C4-2B (cell line): ENCODE data around the gene TRIM25.

Experiments used
- H3K27ac ChIP-seq: fragments of 450-650 bp; 2 replicates; pipeline ENCODE4 v1.5.1; 2017
- ZFX ChIP-seq: fragments of 450-650 bp; IDR thresholded peaks from 2 replicates; pipeline ENCODE4 v1.6.1; 2017
- TF ChIP-seq, protein P1 (sequence below): fragments of 450-650 bp; conservative IDR thresholded peaks from 2 replicates; pipeline ENCODE4 v1.5.1; 2017; ENCODE audit warnings: mild to moderate bottlenecking

Gene TRIM25

DNA sequence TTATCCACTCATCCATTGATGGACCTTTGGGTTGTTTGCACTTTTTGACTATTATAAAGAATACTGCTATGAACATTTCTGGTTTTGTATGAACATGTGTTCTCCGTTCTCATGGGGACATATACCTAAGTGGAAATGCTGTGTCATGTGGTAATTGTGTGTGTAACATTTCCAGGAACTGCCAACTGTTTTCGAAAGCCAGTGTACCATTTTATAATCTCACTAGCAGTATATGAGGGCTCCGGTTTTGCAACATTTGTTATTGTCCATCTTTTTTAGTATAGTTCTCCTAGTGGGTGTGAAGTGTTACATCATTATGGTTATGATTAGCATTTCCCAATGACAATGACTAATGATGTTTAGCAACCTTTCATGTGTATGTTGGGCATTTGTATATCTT, 5.1 kb upstream of the TRIM25 start:
- TF ChIP-seq ZFX = no peak
- TF ChIP-seq, protein P1, sequence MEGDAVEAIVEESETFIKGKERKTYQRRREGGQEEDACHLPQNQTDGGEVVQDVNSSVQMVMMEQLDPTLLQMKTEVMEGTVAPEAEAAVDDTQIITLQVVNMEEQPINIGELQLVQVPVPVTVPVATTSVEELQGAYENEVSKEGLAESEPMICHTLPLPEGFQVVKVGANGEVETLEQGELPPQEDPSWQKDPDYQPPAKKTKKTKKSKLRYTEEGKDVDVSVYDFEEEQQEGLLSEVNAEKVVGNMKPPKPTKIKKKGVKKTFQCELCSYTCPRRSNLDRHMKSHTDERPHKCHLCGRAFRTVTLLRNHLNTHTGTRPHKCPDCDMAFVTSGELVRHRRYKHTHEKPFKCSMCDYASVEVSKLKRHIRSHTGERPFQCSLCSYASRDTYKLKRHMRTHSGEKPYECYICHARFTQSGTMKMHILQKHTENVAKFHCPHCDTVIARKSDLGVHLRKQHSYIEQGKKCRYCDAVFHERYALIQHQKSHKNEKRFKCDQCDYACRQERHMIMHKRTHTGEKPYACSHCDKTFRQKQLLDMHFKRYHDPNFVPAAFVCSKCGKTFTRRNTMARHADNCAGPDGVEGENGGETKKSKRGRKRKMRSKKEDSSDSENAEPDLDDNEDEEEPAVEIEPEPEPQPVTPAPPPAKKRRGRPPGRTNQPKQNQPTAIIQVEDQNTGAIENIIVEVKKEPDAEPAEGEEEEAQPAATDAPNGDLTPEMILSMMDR = no peak
- H3K27ac ChIP-seq = no peak overlapping the region

DNA sequence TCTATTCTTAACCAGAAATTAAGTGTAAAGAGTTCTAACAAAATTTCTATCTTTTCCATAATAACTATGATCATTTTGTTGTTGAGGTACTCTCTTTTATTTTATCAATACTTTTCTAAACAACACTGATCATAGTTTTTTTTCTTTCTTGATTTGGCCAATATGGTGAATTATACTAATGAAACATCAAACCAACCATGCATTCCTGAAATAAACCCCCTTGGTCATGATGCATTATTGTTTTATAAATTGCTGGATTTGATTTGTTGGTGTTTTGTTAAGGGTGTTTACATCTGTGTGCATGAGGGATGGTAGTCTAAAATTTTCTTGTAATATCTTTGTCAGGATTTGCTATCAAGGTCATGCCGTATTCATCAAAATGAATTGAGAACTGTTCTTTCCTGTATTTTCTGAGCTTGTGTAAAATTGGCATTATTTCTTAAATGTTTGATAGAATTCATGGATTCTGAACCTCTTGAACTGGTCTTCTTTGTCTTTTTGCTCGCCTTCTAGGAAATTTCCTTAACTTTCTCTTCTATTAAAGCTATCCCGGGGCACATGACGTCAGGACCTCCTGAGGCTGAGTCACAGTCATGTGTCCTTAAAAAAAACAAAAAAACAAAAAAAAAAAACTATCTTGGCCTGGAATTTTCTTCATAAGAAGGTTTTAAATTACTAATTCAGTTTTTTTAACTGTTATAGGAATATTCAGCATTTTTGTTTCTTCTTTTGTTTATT, 3.9 kb upstream of the TRIM25 start:
- no peak for TF ChIP-seq ZFX
- TF ChIP-seq, protein P1 = no peak
- no peak overlapping the region for H3K27ac ChIP-seq

DNA sequence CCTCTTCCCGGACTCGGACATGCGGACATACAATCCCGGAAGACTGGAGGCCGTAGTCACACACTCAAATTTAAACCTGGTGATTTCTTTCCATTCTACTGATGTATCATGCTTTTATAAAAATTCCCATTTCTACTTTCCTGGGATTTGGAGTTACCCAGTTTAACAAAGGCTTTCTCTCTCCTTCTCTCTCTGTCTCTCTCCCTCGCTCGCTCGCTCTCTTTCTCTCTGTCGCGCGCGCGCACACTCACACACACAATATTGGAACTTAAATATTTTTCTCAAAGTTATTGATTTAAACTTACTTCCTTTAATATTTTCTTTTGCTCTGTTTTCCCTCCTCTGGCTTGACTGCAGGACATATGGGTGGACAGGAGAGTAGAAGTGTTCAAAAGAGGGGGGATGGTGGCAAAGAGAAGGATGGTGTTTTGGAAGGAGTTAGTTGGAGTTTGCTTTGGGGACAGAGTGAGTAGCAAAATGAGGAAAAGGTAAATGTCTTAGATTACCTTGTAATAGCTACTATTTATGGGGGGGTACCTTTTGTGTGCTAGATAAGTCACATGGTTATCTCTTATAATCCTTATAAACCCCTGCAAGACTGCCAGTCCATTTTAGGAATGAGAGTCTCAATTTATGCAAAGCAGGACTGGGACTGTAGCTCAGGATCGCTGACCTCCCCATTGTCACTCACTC, 878 bp upstream of the TRIM25 start:
- TF ChIP-seq ZFX = no peak
- TF ChIP-seq, protein P1 = no peak
- H3K27ac ChIP-seq = peak overlapping the region; percentile 77

DNA sequence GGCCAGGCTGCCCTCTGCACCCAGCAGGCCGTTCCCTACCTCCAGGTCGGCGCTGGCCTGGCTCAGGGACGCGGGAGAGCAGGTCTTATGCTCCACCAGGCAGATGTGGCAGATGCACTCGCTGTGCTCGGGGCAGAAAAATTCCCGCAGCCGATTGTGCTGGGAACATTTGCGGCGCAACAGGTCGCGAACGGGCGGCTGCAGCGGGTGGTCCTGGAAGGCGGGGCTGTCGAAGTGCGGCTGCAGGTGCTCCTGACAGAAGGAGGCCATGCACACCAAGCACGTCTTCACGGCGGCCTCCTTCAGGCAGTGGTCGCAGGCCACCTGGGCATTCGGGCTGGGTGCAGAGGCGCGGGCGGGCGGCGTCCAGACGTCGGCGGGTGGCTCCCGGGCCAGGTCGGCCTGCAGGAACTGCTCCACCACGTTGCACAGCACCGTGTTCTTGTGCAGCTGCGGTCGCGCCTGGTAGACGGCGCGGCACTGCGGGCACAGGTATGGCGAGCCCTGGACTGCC, 439 bp downstream of the TRIM25 start:
- peak overlapping the region; percentile 77 for H3K27ac ChIP-seq
- TF ChIP-seq, protein P1 = no peak
- TF ChIP-seq ZFX = peak; percentile 81

DNA sequence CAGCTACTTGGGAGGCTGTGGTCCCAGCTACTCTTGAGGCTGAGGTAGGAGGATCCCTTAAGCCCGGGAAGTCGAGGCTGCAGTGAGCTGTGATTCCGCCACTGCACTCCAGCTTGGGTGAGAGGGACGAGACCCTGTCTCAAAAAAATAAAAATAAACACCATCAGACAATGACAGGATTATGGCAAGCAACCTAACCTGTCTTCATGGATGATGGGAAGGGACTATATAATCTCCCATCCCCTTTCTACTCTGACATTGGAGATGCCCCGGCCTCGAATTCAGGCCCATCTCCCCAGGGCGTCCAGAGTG, 893 bp downstream of the TRIM25 start:
- peak overlapping the region; percentile 77 for H3K27ac ChIP-seq
- TF ChIP-seq, protein P1 = no peak
- TF ChIP-seq ZFX = no peak

- H3K27ac ChIP-seq = peak overlapping the region; percentile 77; the same call in 1 of the 2 replicates
- TF ChIP-seq ZFX = no peak
- TF ChIP-seq, protein P1 = no peak
Measured at GRCh38 chr17:56912105-56912999, 1.5 kb downstream of the TRIM25 start.
